GM18526 (cell line): ENCODE data around the gene RMND1.
A peak's percentile ranks its signal among the peaks of the same experiment; 100 is the strongest.

Experiments used
- POLR2A ChIP-seq: IDR thresholded peaks from 3 replicates; pipeline ENCODE4 v1.6.1; 2011; ENCODE audit not compliant: insufficient read length; ENCODE audit errors: extremely low read depth

Gene RMND1

GRCh38 chr6:151402228-151402627 is 49.7 kb downstream of the RMND1 start:
- TF ChIP-seq POLR2A, result no peak

GRCh38 chr6:151400473-151400872 is 51.5 kb downstream of the RMND1 start:
- TF ChIP-seq POLR2A, result no peak

GRCh38 chr6:151399679-151400078 is 52.2 kb downstream of the RMND1 start:
- no peak for TF ChIP-seq POLR2A

- no peak for TF ChIP-seq POLR2A
Observed at GRCh38 chr6:151393410-151393809, 58.5 kb downstream of the RMND1 start.

GRCh38 chr6:151392427-151392826 is 59.5 kb downstream of the RMND1 start:
- no peak for TF ChIP-seq POLR2A

- peak; percentile 37 for TF ChIP-seq POLR2A
Observed at GRCh38 chr6:151391471-151392413, 60.2 kb downstream of the RMND1 start, which contains the start of gene ZBTB2. Gene ZBTB2 (minus strand): TSS chr6:151391559. CDS start chr6:151373637, 17,922 bp downstream.

GRCh38 chr6:151390851-151391470 is 61.0 kb downstream of the RMND1 start:
- no peak for TF ChIP-seq POLR2A

GRCh38 chr6:151390276-151390850 is 61.6 kb downstream of the RMND1 start:
- no peak for TF ChIP-seq POLR2A

- TF ChIP-seq POLR2A, result peak; percentile 92
Observed at GRCh38 chr6:151389618-151390275, 62.2 kb downstream of the RMND1 start.

GRCh38 chr6:151388997-151389617 is 62.8 kb downstream of the RMND1 start:
- no peak for TF ChIP-seq POLR2A

GRCh38 chr6:151388236-151388635 is 63.7 kb downstream of the RMND1 start:
- TF ChIP-seq POLR2A, result no peak

GRCh38 chr6:151387175-151387970 is 64.6 kb downstream of the RMND1 start:
- no peak for TF ChIP-seq POLR2A

GRCh38 chr6:151385177-151385576 is 66.7 kb downstream of the RMND1 start:
- TF ChIP-seq POLR2A, result no peak

- TF ChIP-seq POLR2A, result no peak
Observed at GRCh38 chr6:151384151-151384550, 67.8 kb downstream of the RMND1 start.

- TF ChIP-seq POLR2A, result no peak
Observed at GRCh38 chr6:151381722-151382121, 70.2 kb downstream of the RMND1 start.

- TF ChIP-seq POLR2A, result no peak
Observed at GRCh38 chr6:151380848-151381205, 71.1 kb downstream of the RMND1 start.
